Neuronal stem cell (in vitro differentiated cells): ENCODE results near the gene SPAG6.
A peak's percentile ranks its signal among the peaks of the same experiment; 100 is the strongest.

Experiments used
- DNase-seq: peaks from one replicate; pipeline ENCODE4 v3.0.0-alpha.2; 2013; ENCODE audit warnings: low spot score
- H2AFZ ChIP-seq: one replicate; pipeline ENCODE4 v1.6.1; 2013; ENCODE audit warnings: mild to moderate bottlenecking, low read length, inconsistent platforms
- H2AK5ac ChIP-seq: 2 replicates; pipeline ENCODE4 v1.6.1; 2013; ENCODE audit warnings: low read depth, mild to moderate bottlenecking, inconsistent platforms, low read length, moderate library complexity, mixed read lengths
- H2BK120ac ChIP-seq: 2 replicates; pipeline ENCODE4 v1.6.1; 2013; ENCODE audit warnings: low read depth, mild to moderate bottlenecking, inconsistent platforms, low read length, moderate library complexity, mixed read lengths
- H2BK12ac ChIP-seq: one replicate; pipeline ENCODE4 v1.6.1; 2013; ENCODE audit warnings: low read length, inconsistent platforms
- H2BK15ac ChIP-seq: 2 replicates; pipeline ENCODE4 v1.6.1; 2013; ENCODE audit warnings: mild to moderate bottlenecking, low read length, inconsistent platforms, mixed read lengths
- H2BK5ac ChIP-seq: one replicate; pipeline ENCODE4 v1.6.1; 2013; ENCODE audit warnings: inconsistent platforms, mild to moderate bottlenecking, low read length, moderate library complexity
- H3K14ac ChIP-seq: one replicate; pipeline ENCODE4 v1.6.1; 2013; ENCODE audit warnings: low read length, inconsistent platforms
- H3K18ac ChIP-seq: 2 replicates; pipeline ENCODE4 v1.6.1; 2013; ENCODE audit warnings: low read length, inconsistent platforms
- H3K23ac ChIP-seq: 2 replicates; pipeline ENCODE4 v1.6.1; 2013; ENCODE audit warnings: low read depth, mild to moderate bottlenecking, mixed read lengths, low read length, inconsistent platforms; ENCODE audit not compliant: poor library complexity
- H3K27ac ChIP-seq: replicated peaks from 3 replicates; pipeline ENCODE4 v1.5.1; 2013; ENCODE audit warnings: low read length, inconsistent platforms
- H3K27me3 ChIP-seq, 3 experiments: 2 replicates each; pipeline ENCODE4 v1.6.1; 2013; ENCODE audit warnings: low read length in 3 of 3, mild to moderate bottlenecking in 2 of 3, inconsistent platforms in 1 of 3, low read depth in 1 of 3, mixed read lengths in 1 of 3, moderate library complexity in 1 of 3; ENCODE audit not compliant: control insufficient read depth in 3 of 3, insufficient read depth in 3 of 3
- H3K36me3 ChIP-seq, 2 donors: replicated peaks in 1 of 2; 2 replicates each; pipeline ENCODE4 v1.6.1; 2013; ENCODE audit warnings: low read length in 2 of 2; ENCODE audit not compliant: control insufficient read depth in 2 of 2, insufficient read depth in 2 of 2
- H3K4ac ChIP-seq: 2 replicates; pipeline ENCODE4 v1.6.1; 2013; ENCODE audit warnings: inconsistent platforms, mild to moderate bottlenecking, low read length, moderate library complexity
- H3K4me1 ChIP-seq, 2 donors: 1 replicate in 1 of 2; 2 replicates in 1 of 2; pipeline ENCODE4 v1.6.1; 2013; ENCODE audit warnings: low read length in 2 of 2, low read depth in 1 of 2; ENCODE audit not compliant: control insufficient read depth in 2 of 2, insufficient read depth in 1 of 2
- H3K4me2 ChIP-seq: one replicate; pipeline ENCODE4 v1.6.1; 2013; ENCODE audit warnings: mild to moderate bottlenecking, low read length, inconsistent platforms; ENCODE audit not compliant: insufficient read depth, poor library complexity, severe bottlenecking
- H3K4me3 ChIP-seq, 2 donors: 2 replicates each; pipeline ENCODE4 v1.5.1; 2013; ENCODE audit warnings: low read length in 2 of 2, mild to moderate bottlenecking in 2 of 2, inconsistent platforms in 1 of 2, moderate library complexity in 1 of 2
- H3K79me1 ChIP-seq: one replicate; pipeline ENCODE4 v1.6.1; 2013; ENCODE audit warnings: low read depth, mild to moderate bottlenecking, inconsistent platforms, low read length, moderate library complexity
- H3K9ac ChIP-seq: one replicate; pipeline ENCODE4 v1.6.1; 2013; ENCODE audit warnings: mild to moderate bottlenecking, low read depth, low read length, inconsistent platforms; ENCODE audit not compliant: poor library complexity
- H3K9me3 ChIP-seq, 2 donors: replicated peaks in 1 of 2; 2 replicates each; pipeline versions ENCODE3 to v1.6.1; 2013; ENCODE audit warnings: low read length in 2 of 2, mild to moderate bottlenecking in 2 of 2, inconsistent platforms in 1 of 2, low read depth in 1 of 2, mixed read lengths in 1 of 2, moderate library complexity in 1 of 2; ENCODE audit not compliant: control insufficient read depth in 2 of 2, insufficient read depth in 1 of 2
- H4K8ac ChIP-seq: one replicate; pipeline ENCODE4 v1.6.1; 2013; ENCODE audit warnings: low read depth, mild to moderate bottlenecking, inconsistent platforms, low read length, moderate library complexity
- H4K91ac ChIP-seq: one replicate; pipeline ENCODE4 v1.6.1; 2013; ENCODE audit warnings: low read length, low read depth, mild to moderate bottlenecking, inconsistent platforms; ENCODE audit not compliant: poor library complexity
- WGBS, 2 donors: extraction: QIAGEN DNeasy Blood & Tissue Kit; methylation state at CpG; one replicate each; pipeline ENCODE4 v1.1.7; 2013; ENCODE audit warnings: missing lambda C conversion rate in 2 of 2, mixed read lengths in 1 of 2; ENCODE audit not compliant: insufficient read length in 2 of 2, insufficient replicate concordance in 1 of 2; ENCODE audit errors: extremely low coverage in 2 of 2; 5-methylcytosine and 5-hydroxymethylcytosine counted together

SPAG6 gene

GRCh38 chr10:22366435-22366703 is 21.1 kb downstream of the SPAG6 start:
- no peak overlapping the region for H3K4ac ChIP-seq
- no peak overlapping the region for H4K8ac ChIP-seq
- H3K4me2 ChIP-seq: no peak overlapping the region
- no peak overlapping the region for H2BK5ac ChIP-seq
- no peak overlapping the region for H2AFZ ChIP-seq
- H3K9ac ChIP-seq: no peak overlapping the region
- H3K27ac ChIP-seq: no peak overlapping the region
- no peaks in the 10 kb centered on the region for H3K36me3 ChIP-seq
- no peak overlapping the region for H3K23ac ChIP-seq
- no peak for DNase-seq
- H3K14ac ChIP-seq: no peak overlapping the region
- H3K4me1 ChIP-seq: peaks cover 0 to 1% of the 10 kb centered on the region in 2 donors
- no peaks in the 10 kb centered on the region for H3K79me1 ChIP-seq
- H3K18ac ChIP-seq: no peak overlapping the region
- no peak overlapping the region for H2BK120ac ChIP-seq
- no peak overlapping the region for H3K4me3 ChIP-seq
- no peak overlapping the region for H2BK15ac ChIP-seq
- H2AK5ac ChIP-seq: no peak overlapping the region
- no peaks in the 10 kb centered on the region for H3K27me3 ChIP-seq
- H4K91ac ChIP-seq: no peak overlapping the region
- H2BK12ac ChIP-seq: no peak overlapping the region
- H3K9me3 ChIP-seq: no peaks in the 10 kb centered on the region

- Histone ChIP-seq H3K9ac (no peak overlapping the region), H3K27ac (peak overlapping the region; percentile 53)
Measured at GRCh38 chr10:22366771-22367170, 21.5 kb downstream of the SPAG6 start.

GRCh38 chr10:22367471-22367870 is 22.2 kb downstream of the SPAG6 start:
- Histone ChIP-seq H2AK5ac (no peak overlapping the region), H3K14ac (no peak overlapping the region), H2BK15ac (no peak overlapping the region), H3K4ac (no peak overlapping the region), H3K18ac (no peak overlapping the region), H3K36me3 (no peaks in the 10 kb centered on the region), H3K4me1 (peaks cover 0 to 3% of the 10 kb centered on the region in 2 donors), H3K27me3 (no peaks in the 10 kb centered on the region), H3K4me3 (no peak overlapping the region), H4K8ac (no peak overlapping the region), H2BK12ac (no peak overlapping the region), H2BK5ac (no peak overlapping the region), H3K23ac (no peak overlapping the region), H4K91ac (no peak overlapping the region), H3K4me2 (no peak overlapping the region), H3K9ac (no peak overlapping the region), H2AFZ (no peak overlapping the region), H3K79me1 (no peaks in the 10 kb centered on the region), H3K27ac (no peak overlapping the region), H3K9me3 (no peaks in the 10 kb centered on the region), H2BK120ac (no peak overlapping the region)
- no peak for DNase-seq
- no CpG with 5 or more reads among the region's 1 CpG for WGBS, 2 donors

More at GRCh38 chr10:22366771-22367170, 21.5 kb downstream of the SPAG6 start:
- DNase-seq: no peak
- Histone ChIP-seq H2AK5ac (no peak overlapping the region), H3K9me3 (no peaks in the 10 kb centered on the region), H3K4ac (no peak overlapping the region), H3K36me3 (no peaks in the 10 kb centered on the region), H4K8ac (no peak overlapping the region), H4K91ac (no peak overlapping the region), H2AFZ (no peak overlapping the region), H2BK5ac (no peak overlapping the region), H2BK120ac (no peak overlapping the region), H3K4me2 (no peak overlapping the region), H3K4me1 (peaks cover 0 to 1% of the 10 kb centered on the region in 2 donors), H3K18ac (no peak overlapping the region), H2BK15ac (no peak overlapping the region), H3K23ac (no peak overlapping the region), H3K79me1 (no peaks in the 10 kb centered on the region), H3K14ac (no peak overlapping the region), H2BK12ac (no peak overlapping the region), H3K4me3 (no peak overlapping the region), H3K27me3 (no peaks in the 10 kb centered on the region)
- WGBS, 2 donors: no CpG with 5 or more reads among the region's 2 CpGs

GRCh38 chr10:22368402-22368801 is 23.1 kb downstream of the SPAG6 start:
- Histone ChIP-seq H3K23ac (no peak overlapping the region), H3K4ac (no peak overlapping the region), H2BK12ac (no peak overlapping the region), H2BK15ac (no peak overlapping the region), H3K14ac (no peak overlapping the region), H3K4me2 (no peak overlapping the region), H3K27me3 (no peaks in the 10 kb centered on the region), H4K91ac (no peak overlapping the region), H4K8ac (no peak overlapping the region), H3K9me3 (no peaks in the 10 kb centered on the region), H3K79me1 (no peaks in the 10 kb centered on the region), H3K9ac (no peak overlapping the region), H3K4me3 (no peak overlapping the region), H2AK5ac (no peak overlapping the region), H3K36me3 (no peaks in the 10 kb centered on the region), H2BK5ac (no peak overlapping the region), H2BK120ac (no peak overlapping the region), H2AFZ (no peak overlapping the region), H3K18ac (no peak overlapping the region), H3K27ac (no peak overlapping the region), H3K4me1 (peaks cover 0 to 3% of the 10 kb centered on the region in 2 donors)
- WGBS, 2 donors: no CpG with 5 or more reads among the region's 4 CpGs
- DNase-seq: no peak
